Globus pallidus (tissue), 1 donor: ENCODE data around the gene COLGALT1.
A peak's percentile ranks its signal among the peaks of the same experiment; 100 is the strongest.
"Not testable (repeated sequence)": the region's sequence is repeated elsewhere in the genome, so short reads cannot be mapped to it uniquely, and the experiment has no call there.

Experiments used
- DNase-seq: peaks from one replicate; pipeline ENCODE4 v3.0.0-alpha.2; 2015; ENCODE audit warnings: low spot score

COLGALT1 gene

GRCh38 chr19:17555480-17555928, at the start of gene COLGALT1:
COLGALT1 (plus strand) TSS chr19:17555649; CDS start chr19:17555714, 65 bp downstream.
- DNase-seq: peak; percentile 97

- no peak for DNase-seq
These were observed 48.7 kb upstream of the COLGALT1 start for GRCh38 chr19:17506745-17507144.

DNA sequence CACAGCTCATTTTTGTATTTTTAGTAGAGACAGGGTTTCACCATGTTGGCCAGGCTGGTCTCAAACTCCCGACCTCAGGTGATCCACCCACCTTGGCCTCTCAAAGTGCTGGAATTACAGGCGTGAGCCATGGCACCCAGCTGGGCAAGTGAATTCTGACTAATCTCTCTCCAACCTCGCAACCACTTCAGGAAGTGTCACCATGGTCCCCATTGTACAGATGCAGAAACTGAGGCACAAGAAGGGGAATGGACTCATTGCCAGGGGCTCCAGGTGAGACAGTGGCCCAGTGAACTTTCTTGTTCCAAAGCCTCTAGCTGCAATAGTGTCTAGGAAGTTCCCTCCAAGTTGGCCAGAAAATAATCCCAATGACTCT, 46.9 kb upstream of the COLGALT1 start:
- DNase-seq: not testable (repeated sequence)

- DNase-seq: no peak
These were observed 45.0 kb upstream of the COLGALT1 start for GRCh38 chr19:17510220-17510993.

DNA sequence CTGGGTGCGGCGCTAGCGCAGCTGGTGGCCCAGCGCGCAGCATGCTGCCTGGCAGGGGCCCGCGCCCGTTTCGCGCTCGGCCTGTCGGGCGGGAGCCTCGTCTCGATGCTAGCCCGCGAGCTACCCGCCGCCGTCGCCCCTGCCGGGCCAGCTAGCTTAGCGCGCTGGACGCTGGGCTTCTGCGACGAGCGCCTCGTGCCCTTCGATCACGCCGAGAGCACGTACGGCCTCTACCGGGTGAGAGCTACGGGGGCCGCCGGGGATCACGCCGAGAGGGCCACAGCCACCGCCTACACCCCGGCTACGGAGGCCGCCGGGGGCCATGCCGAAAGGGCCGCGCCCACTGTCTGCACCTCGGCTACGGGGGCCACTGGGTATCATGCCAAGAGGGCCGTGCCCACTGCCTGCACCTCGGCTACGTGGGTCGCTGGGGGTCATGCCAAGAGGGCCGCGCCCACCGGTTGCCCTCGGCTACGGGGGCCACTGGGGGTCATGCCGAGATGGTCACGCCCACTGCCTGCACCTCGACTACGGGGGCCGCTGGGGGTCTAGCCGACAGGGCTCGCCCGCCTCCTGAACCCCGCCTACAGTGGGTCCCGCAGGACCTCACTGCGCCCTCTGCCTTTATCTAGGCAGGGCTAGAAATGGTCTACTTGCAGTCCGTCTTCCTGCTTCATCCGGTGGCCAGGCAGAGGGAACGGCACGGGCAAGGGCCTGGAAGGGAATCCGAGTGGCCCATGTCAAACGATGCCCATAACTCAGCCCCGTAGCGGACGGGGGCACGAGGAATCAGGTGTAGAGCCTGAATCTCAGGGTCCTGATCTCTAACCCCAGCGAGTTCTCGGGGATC, 43.5 kb upstream of the COLGALT1 start:
- peak; percentile 83 for DNase-seq

DNA sequence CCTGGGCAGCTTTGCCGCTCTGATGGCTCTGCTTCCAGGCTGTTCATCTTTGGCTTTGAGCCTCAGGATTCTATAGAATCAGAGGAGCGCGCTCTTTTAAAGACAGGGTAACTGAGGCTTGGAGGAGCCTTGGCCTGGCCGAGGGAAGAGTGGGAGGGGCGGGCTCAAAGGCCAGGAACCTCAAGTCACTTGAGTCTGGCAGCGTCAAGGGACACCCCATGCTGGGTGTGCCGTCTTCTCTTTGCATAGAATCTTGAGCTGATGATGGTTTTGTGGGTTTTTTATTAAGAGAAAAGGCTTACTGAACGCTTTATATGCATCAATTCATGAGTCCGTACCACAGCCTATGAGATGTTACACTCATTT, 42.9 kb upstream of the COLGALT1 start:
- no peak for DNase-seq

- no peak for DNase-seq
These were observed 39.9 kb upstream of the COLGALT1 start for GRCh38 chr19:17515408-17516149.

GRCh38 chr19:17517898-17518297, 37.6 kb upstream of the COLGALT1 start:
- DNase-seq: no peak

GRCh38 chr19:17518654-17519053, 36.8 kb upstream of the COLGALT1 start:
- DNase-seq: not testable (repeated sequence)

- DNase-seq: no peak
These were observed 35.5 kb upstream of the COLGALT1 start for GRCh38 chr19:17519967-17520366.

- DNase-seq: no peak
These were observed 34.6 kb upstream of the COLGALT1 start for GRCh38 chr19:17520865-17521264.

- peak; percentile 63 for DNase-seq
These were observed 32.2 kb upstream of the COLGALT1 start for GRCh38 chr19:17522988-17523872.

DNA sequence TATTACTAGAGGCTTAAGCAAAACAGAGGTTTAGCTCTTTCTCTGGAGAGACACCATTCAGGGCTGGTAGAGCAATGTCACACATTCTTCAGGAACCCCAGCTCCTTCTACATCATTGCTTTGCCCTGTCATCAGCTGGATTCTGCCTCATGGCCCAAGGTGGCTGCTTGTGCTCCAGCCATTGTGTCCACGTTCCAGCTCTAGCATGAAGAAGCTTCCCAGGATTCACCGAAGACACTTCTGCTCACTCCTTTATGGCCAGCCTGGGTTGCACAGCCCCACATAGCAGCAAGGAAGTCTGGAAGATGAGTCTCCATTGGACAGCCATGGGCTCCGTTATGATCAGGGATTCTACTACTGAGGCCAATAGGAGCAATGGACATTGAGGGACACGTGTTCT, 30.8 kb upstream of the COLGALT1 start:
- DNase-seq: no peak

- no peak for DNase-seq
These were observed 30.3 kb upstream of the COLGALT1 start for GRCh38 chr19:17525141-17525540.

- no peak for DNase-seq
These were observed 28.5 kb upstream of the COLGALT1 start for GRCh38 chr19:17526922-17527321.

DNA sequence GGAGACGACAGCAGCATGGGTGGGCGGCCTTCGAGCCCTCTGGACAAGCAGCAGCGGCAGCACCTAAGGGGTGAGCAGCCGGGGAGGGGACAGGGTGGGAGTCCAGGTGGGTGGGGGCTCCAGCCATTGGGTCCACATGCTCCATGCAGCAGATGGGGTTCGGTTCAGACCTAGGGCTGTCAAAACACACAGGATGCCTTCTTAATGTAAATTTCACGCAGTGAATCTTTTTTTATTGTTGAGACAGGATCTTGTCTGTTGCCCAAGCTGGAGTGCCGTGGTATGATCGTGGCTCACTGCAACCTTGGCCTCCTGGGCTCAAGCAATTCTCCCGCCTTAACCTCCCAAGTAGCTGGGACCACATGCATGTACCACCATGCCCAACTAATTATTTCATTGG, 28.1 kb upstream of the COLGALT1 start:
- no peak for DNase-seq

- no peak for DNase-seq
These were observed 26.8 kb upstream of the COLGALT1 start for GRCh38 chr19:17528610-17529009.

DNA sequence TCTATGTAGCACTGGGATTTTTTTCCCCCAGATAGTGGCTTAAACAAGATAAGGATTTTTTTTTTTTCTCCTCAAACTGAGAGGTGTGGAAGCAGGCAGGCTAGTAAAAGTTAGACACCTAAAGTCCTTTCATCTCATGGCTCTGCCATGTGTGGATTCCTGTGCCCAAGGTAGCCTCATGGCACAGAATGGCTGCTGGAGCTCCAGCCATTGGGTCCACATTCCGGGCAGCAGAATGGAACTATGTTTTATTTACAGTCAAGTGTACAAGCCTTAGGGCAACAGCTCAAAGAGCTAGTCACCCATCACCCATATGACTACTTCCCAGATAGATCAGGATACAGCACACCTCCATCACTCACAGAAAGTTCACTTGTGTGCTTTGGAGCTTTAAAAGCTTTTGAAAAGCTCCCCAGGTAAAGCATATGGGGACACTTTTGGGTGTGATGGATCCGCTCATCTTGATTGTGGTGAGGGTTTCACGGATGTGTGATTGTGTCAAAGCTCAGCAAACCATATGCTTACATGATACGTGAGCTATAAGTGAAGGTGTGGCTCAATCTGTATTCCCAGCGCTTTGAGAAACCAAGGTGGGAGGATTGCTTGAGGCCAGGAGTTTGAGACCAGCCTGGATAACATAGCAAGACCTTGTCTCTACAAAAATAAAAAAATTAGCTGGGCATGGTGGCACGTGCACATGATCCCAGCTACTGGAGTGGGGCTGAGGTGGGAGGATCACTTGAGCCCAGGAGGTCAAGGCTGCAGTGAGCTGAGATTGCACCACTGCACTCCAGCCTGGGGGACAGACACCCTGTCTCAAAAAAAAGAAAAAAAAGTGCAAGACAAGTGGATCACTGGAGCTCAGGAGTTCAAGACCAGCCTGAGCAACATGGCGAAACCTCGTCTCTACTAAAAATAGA, 25.9 kb upstream of the COLGALT1 start:
- DNase-seq: no peak

DNA sequence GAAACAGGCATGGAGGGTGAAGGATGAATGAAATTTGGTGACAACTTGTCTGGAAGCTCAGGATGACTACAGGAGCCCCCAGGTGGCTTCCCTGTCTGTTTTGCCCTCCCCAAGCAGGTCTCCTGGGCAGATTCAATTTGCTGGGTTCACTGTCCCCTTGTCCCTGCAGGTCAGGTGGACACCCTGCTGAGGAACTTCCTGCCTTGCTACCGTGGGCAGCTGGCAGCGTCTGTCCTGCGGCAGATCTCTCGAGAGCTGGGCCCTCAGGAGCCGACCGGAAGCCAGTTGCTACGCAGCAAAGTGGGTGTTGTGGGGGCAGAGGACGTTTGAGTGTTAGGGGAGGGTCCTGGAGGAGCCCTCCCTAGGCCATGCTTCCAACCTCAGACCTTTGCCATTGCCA, 24.9 kb upstream of the COLGALT1 start:
- no peak for DNase-seq

DNA sequence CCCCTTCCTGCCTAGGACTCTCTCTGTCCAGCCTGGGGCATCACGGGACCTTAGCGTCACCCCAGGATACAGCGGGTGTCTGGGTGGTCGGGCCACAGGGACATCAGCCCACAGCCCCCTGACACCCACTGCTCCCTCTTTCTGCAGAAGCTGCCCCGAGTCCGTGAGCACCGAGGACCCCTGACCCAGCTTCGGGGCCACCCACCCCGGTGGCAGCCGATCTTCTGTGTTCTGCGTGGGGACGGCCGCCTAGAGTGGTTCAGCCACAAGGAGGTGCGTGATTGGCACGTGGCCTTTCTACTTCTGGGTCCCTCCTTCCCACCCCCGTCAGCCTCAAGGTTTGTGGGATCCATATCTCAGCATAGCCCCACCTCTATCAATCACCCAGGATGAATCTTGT, 23.3 kb upstream of the COLGALT1 start:
- DNase-seq: no peak
